HL-60 (cell line): ENCODE results near the gene SLC27A2.

Experiments
- CTCF ChIP-seq: IDR thresholded peaks from one replicate; pipeline ENCODE4 v1.5.1; 2011; ENCODE audit warnings: low read length, control low read depth, inconsistent platforms; ENCODE audit not compliant: insufficient read depth
- GABPA ChIP-seq: IDR thresholded peaks from 2 replicates; pipeline ENCODE4 v1.6.1; 2012; ENCODE audit warnings: low read depth
- POLR2AphosphoS5 ChIP-seq: IDR thresholded peaks from 2 replicates; pipeline ENCODE4 v1.6.1; 2012; ENCODE audit warnings: low read depth
- REST ChIP-seq: IDR thresholded peaks from 2 replicates; pipeline ENCODE4 v1.6.1; 2012; ENCODE audit warnings: low read depth; ENCODE audit not compliant: insufficient replicate concordance

GRCh38 chr15:50225057-50225456 is 43.1 kb downstream of the SLC27A2 start:
- TF ChIP-seq CTCF (no peak), POLR2AphosphoS5 (no peak), GABPA (no peak), REST (no peak)
